22Rv1 (cell line): ENCODE data around the gene ACKR3.

ENCODE experiments used
- H3K27ac ChIP-seq: fragments of 450-650 bp; 2 replicates; pipeline ENCODE4 v1.5.1; 2017
- CTCF ChIP-seq: fragments of 450-650 bp; IDR thresholded peaks from 2 replicates; pipeline ENCODE4 v1.5.1; 2017; ENCODE audit warnings: mild to moderate bottlenecking
- ZFX ChIP-seq: fragments of 450-650 bp; IDR thresholded peaks from 2 replicates; pipeline ENCODE4 v1.6.1; 2017; ENCODE audit warnings: antibody characterized with exemption, borderline replicate concordance

Gene ACKR3

DNA sequence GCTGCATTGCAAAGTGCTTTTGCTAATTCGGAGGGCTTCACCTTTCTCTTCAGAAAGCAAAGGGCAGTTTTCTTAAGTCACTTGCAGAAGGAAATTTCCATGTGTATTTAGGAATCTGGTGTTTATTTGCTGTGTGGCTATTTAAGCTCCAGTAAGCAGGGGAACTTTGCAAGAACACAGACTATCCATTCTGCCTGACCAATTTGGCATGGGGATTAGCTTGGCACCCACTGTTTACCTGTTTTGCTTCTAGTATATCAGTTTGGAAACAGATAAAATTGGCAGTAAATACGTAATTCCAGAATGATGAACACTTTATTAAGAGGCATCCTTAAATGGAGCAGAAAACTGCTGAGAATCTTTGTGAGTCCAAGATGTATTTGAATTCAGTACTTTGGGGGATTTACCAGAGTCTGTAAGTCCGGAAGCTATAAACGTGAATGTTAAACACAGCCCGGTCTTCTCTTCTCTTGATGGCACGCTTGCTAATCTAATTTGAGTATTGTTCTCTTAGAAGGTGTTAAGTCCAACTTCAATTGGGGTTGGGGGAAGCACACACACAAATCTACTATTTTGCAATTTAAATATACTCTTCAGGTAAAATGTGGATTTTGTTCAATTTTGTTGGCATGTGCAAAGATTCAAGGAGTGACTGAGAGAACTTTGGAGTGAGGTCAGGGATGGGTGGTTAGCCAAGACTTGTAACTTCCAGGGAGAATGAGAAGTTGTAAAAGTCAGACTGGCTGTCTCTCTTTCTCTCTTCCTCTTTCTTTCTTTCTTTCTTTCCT, 650 bp downstream of the ACKR3 start:
- TF ChIP-seq ZFX = no peak
- no peak for TF ChIP-seq CTCF
- no peak overlapping the region for H3K27ac ChIP-seq

DNA sequence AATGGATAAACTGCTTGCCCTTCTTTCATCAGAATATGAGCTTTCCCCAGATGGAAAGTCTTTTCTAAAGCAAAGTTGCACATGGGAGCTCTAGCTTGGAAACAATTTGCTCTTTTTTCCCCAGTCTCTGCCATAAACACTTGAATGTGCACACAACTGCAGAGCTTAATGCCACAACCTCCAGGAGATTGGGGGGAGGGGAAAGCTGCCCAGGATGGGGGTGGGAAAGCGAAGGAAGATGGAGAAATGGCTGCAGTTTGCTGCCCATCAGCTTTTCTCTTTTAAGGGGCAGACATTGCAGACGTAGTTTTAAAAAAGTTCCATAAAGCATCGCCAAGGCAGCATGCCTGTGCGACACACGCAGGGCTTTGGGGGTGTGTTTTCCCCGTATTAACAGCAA, 1.5 kb downstream of the ACKR3 start:
- H3K27ac ChIP-seq = no peak overlapping the region
- no peak for TF ChIP-seq ZFX
- TF ChIP-seq CTCF = no peak

- H3K27ac ChIP-seq = no peak overlapping the region
- no peak for TF ChIP-seq ZFX
- no peak for TF ChIP-seq CTCF
These were observed 2.9 kb downstream of the ACKR3 start for GRCh38 chr2:236572482-236572881.

DNA sequence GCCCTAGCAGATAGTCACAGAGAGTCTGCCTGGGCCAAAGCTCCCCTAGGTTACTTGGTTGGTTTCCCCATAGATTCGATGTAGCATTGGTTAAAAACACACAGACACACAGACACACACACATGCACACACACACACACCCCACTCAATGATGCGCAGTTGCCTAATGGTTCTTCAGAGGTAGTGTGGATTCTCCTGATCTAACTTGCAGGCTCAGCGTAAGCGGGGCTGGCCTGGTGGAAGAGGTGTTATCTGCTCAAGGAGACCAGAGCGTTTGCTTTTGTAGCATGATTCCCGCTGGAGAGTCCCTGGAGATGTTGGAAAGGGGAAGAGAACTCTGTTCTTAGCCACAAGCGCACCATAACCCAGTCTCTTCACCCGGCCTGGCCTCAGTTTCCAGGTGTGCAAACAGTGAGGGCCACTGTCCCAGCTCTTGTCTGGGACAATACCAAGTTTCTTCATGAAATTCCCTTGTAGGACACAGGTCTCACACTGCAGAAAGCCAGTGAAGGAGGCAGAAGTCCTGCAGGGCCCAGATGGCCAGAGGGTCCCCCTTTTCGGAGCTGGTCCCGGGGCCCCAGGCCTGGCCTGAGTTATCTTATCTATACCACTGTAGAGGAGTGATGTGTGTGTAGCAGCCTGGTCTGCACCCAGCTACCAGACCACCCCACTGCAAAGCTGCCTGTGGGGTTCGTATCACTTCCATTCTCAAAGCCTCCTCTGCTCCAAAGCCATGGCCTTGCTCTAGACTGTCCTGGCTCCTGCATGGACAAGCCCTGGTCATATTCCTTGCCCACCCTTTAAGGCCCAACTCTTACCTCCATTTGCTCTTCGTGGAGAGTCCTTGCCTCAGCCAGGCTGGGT, 3.7 kb downstream of the ACKR3 start:
- TF ChIP-seq CTCF (no peak), ZFX (no peak)
- H3K27ac ChIP-seq = no peak overlapping the region

DNA sequence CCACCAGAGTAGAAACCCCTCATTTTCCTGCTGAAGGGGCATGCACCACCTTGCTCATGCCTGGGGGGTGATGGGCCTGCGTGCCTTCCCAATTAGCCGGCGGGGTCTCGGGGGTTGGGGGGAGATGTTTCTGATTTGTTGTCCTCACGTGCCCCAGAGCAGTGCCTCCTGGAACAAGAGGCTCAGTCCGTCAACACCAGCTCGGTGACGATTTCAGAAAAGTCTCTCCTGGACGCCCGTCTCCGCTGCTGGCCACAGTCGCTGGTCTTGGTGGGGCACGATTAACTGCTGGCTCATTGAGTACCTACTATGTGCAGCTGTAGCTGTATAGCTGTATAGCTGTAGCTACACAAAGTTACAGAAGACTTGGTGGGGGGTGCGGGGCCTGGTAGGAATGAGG, 4.4 kb downstream of the ACKR3 start:
- no peak overlapping the region for H3K27ac ChIP-seq

GRCh38 chr2:236574424-236575145, 5.0 kb downstream of the ACKR3 start:
- TF ChIP-seq CTCF (no peak), ZFX (no peak)
- H3K27ac ChIP-seq = no peak overlapping the region

More for the DNA sequence above, 4.4 kb downstream of the ACKR3 start:
- TF ChIP-seq ZFX = no peak
- TF ChIP-seq CTCF = no peak
